Measurements from ENCODE around the gene SNRPA.
"Not testable (repeated sequence)": the region's sequence is repeated elsewhere in the genome, so short reads cannot be mapped to it uniquely, and the experiment has no call there.

Gene SNRPA

GRCh38 chr19:40747536-40747935 is 3.5 kb upstream of the SNRPA start:
- no peak for DNase-seq

- DNase-seq: peak; percentile 100
Observed at GRCh38 chr19:40750058-40750873, 737 bp upstream of the SNRPA start, which contains the start of gene ACTMAP. ACTMAP (minus strand) TSS chr19:40750477; CDS start chr19:40749803, 674 bp downstream.

GRCh38 chr19:40752257-40752781 is 1.3 kb downstream of the SNRPA start:
- DNase-seq: no peak

- no peak for DNase-seq
Observed at GRCh38 chr19:40754611-40755247, 3.7 kb downstream of the SNRPA start.

GRCh38 chr19:40755248-40755624 is 4.2 kb downstream of the SNRPA start:
- no peak for DNase-seq

GRCh38 chr19:40755791-40756190 is 4.8 kb downstream of the SNRPA start:
- no peak for DNase-seq

- no peak for DNase-seq
Observed at GRCh38 chr19:40756502-40757110, 5.6 kb downstream of the SNRPA start.

- no peak for DNase-seq
Observed at GRCh38 chr19:40758491-40758890, 7.5 kb downstream of the SNRPA start.

- DNase-seq: no peak
Observed at GRCh38 chr19:40759352-40759751, 8.3 kb downstream of the SNRPA start.

- no peak for DNase-seq
Observed at GRCh38 chr19:40762754-40763470, 11.9 kb downstream of the SNRPA start.

- DNase-seq: no peak
Observed at GRCh38 chr19:40763526-40763925, 12.5 kb downstream of the SNRPA start.

GRCh38 chr19:40763963-40764362 is 13.0 kb downstream of the SNRPA start:
- DNase-seq: no peak

- not testable (repeated sequence) for DNase-seq
Observed at GRCh38 chr19:40766385-40766784, 15.4 kb downstream of the SNRPA start.

- no peak for DNase-seq
Observed at GRCh38 chr19:40768869-40769268, 17.9 kb downstream of the SNRPA start.

GRCh38 chr19:40771101-40771862 is 20.3 kb downstream of the SNRPA start:
- DNase-seq: not testable (repeated sequence)

GRCh38 chr19:40774916-40775631 is 24.1 kb downstream of the SNRPA start, which contains the start of gene MIA:
MIA (plus strand) TSS chr19:40775521; CDS start chr19:40775543, 22 bp downstream.
- peak; percentile 53 for DNase-seq

- DNase-seq: no peak
Observed at GRCh38 chr19:40775632-40776022, 24.6 kb downstream of the SNRPA start.

GRCh38 chr19:40776364-40776763 is 25.4 kb downstream of the SNRPA start:
- no peak for DNase-seq

- peak; percentile 92 for DNase-seq
Observed at GRCh38 chr19:40776932-40777644, 26.1 kb downstream of the SNRPA start.

GRCh38 chr19:40777645-40777936 is 26.6 kb downstream of the SNRPA start:
- DNase-seq: no peak
